Activated T-cell treated with anti-CD3 and anti-CD28 coated beads for 4 hours (primary cell): ENCODE data around the gene CFAP61.
"Not testable (repeated sequence)": the region's sequence is repeated elsewhere in the genome, so short reads cannot be mapped to it uniquely, and the experiment has no call there.

Source experiments
- DNase-seq: peaks from one replicate; pipeline ENCODE4 v3.0.0-alpha.2; 2020

Gene CFAP61

GRCh38 chr20:20094410-20094809 lies 42.1 kb downstream of the CFAP61 start:
- DNase-seq = no peak

GRCh38 chr20:20095114-20095872 lies 43.0 kb downstream of the CFAP61 start:
- no peak for DNase-seq

GRCh38 chr20:20096421-20096820 lies 44.1 kb downstream of the CFAP61 start:
- DNase-seq = no peak

- DNase-seq = no peak
Observed at GRCh38 chr20:20100881-20101280, 48.5 kb downstream of the CFAP61 start.

GRCh38 chr20:20102163-20102562 lies 49.8 kb downstream of the CFAP61 start:
- DNase-seq = no peak

- DNase-seq = no peak
Observed at GRCh38 chr20:20102716-20103258, 50.5 kb downstream of the CFAP61 start.

GRCh38 chr20:20103486-20103885 lies 51.2 kb downstream of the CFAP61 start:
- no peak for DNase-seq

- DNase-seq = not testable (repeated sequence)
Observed at GRCh38 chr20:20123187-20123586, 70.9 kb downstream of the CFAP61 start.

- DNase-seq = no peak
Observed at GRCh38 chr20:20130399-20130798, 78.1 kb downstream of the CFAP61 start.

- DNase-seq = no peak
Observed at GRCh38 chr20:20134941-20135575, 82.7 kb downstream of the CFAP61 start.

- no peak for DNase-seq
Observed at GRCh38 chr20:20136313-20136712, 84.0 kb downstream of the CFAP61 start.

GRCh38 chr20:20137851-20138250 lies 85.5 kb downstream of the CFAP61 start:
- no peak for DNase-seq

- no peak for DNase-seq
Observed at GRCh38 chr20:20138301-20139064, 86.2 kb downstream of the CFAP61 start.

- no peak for DNase-seq
Observed at GRCh38 chr20:20139403-20139802, 87.1 kb downstream of the CFAP61 start.

- DNase-seq = no peak
Observed at GRCh38 chr20:20143165-20143564, 90.8 kb downstream of the CFAP61 start.

- no peak for DNase-seq
Observed at GRCh38 chr20:20143646-20144045, 91.3 kb downstream of the CFAP61 start.

- no peak for DNase-seq
Observed at GRCh38 chr20:20148779-20149178, 96.4 kb downstream of the CFAP61 start.

- DNase-seq = no peak
Observed at GRCh38 chr20:20150241-20150640, 97.9 kb downstream of the CFAP61 start.

GRCh38 chr20:20160520-20160919 lies 108.2 kb downstream of the CFAP61 start:
- no peak for DNase-seq

- no peak for DNase-seq
Observed at GRCh38 chr20:20161611-20162010, 109.3 kb downstream of the CFAP61 start.

GRCh38 chr20:20167698-20168097 lies 115.4 kb downstream of the CFAP61 start:
- DNase-seq = no peak

- no peak for DNase-seq
Observed at GRCh38 chr20:20173254-20173653, 120.9 kb downstream of the CFAP61 start.

GRCh38 chr20:20174089-20174835 lies 121.9 kb downstream of the CFAP61 start:
- no peak for DNase-seq
